Measurements from ENCODE around the gene STIM1.

DNA sequence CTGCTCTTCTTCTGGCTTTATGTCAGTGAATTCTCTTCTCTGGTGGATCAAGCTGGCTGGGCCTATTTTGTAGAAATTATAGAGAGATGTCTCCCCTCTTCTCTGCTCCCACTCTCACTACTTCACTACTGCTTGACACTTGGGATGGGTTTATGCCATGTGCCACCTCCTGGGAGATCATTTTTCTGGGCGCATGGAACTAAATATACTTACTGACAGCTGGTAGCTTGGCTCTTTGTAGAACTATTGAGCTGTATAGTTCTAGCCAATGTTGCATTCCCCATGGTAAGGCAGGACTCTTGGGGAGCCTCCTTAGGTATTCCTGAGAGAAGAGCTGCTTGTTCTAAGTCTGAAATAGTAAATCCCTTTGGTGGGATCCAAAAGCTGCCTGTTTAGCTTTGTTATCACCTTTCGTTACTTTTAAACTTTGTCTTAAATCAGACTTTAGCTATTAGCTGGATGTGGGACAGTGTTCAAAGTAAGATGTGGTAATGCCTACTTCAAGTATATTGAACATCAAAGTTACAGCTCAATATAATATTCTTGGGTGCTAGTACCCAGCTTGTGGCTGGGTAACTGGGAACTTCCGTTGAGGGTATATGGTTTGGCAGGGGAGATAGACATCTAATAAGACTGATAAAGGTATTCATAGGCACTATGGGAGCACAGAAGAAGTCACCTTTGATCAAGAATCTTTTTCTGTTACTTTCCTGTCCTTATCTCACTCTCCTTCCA, 151.6 kb downstream of the STIM1 start:
- TF ChIP-seq POLR2AphosphoS5 (IDR thresholded peaks at IDR 0.05) = no peak
- TF ChIP-seq CTCF (IDR thresholded peaks at IDR 0.05) = no peak

Measured in gastroesophageal sphincter (tissue), 3 donors.